Activated naive CD4-positive, alpha-beta T cell treated with anti-CD3 and anti-CD28 coated beads, Interleukin-2, amount 50 U/mL, for 24 hours (primary cell): ENCODE data around the gene RPS6KA1.
A peak's percentile ranks its signal among the peaks of the same experiment; 100 is the strongest.
"Not testable (repeated sequence)": the region's sequence is repeated elsewhere in the genome, so short reads cannot be mapped to it uniquely, and the experiment has no call there.

Experiments used
- H3K27ac Mint-ChIP-seq: one replicate; pipeline ENCODE4 v1.8.0; 2021; ENCODE audit warnings: mild to moderate bottlenecking, mixed read lengths
- H3K27me3 Mint-ChIP-seq: one replicate; pipeline ENCODE4 v1.8.0; 2021; ENCODE audit warnings: mixed read lengths
- H3K36me3 Mint-ChIP-seq: one replicate; pipeline ENCODE4 v1.8.0; 2021; ENCODE audit warnings: mixed read lengths
- H3K4me1 Mint-ChIP-seq: one replicate; pipeline ENCODE4 v1.8.0; 2021; ENCODE audit warnings: mixed read lengths
- H3K4me3 Mint-ChIP-seq: one replicate; pipeline ENCODE4 v1.8.0; 2021; ENCODE audit warnings: mild to moderate bottlenecking, mixed read lengths
- H3K9me3 Mint-ChIP-seq: one replicate; pipeline ENCODE4 v1.8.0; 2021; ENCODE audit warnings: mixed read lengths

Gene RPS6KA1

GRCh38 chr1:26529655-26530409 is at the start of gene RPS6KA1:
TSS of gene RPS6KA1 (plus strand) at chr1:26529761. CDS start at chr1:26529921, 160 bp downstream.
- Mint-ChIP-seq H3K27ac (peak within 1 kb of the TSS; percentile 46), H3K36me3 (no peaks in the 10 kb centered on the region), H3K4me1 (peaks cover 30% of the 10 kb centered on the region), H3K9me3 (no peaks in the 10 kb centered on the region), H3K27me3 (no peaks in the 10 kb centered on the region), H3K4me3 (peak within 1 kb of the TSS; percentile 85)

GRCh38 chr1:26482921-26483320 is 46.6 kb upstream of the RPS6KA1 start:
- Mint-ChIP-seq H3K9me3 (no peaks in the 10 kb centered on the region), H3K4me1 (peaks cover 21% of the 10 kb centered on the region), H3K27ac (peak overlapping the region; percentile 48), H3K4me3 (no peak overlapping the region), H3K27me3 (no peaks in the 10 kb centered on the region), H3K36me3 (peaks cover 2% of the 10 kb centered on the region)

DNA sequence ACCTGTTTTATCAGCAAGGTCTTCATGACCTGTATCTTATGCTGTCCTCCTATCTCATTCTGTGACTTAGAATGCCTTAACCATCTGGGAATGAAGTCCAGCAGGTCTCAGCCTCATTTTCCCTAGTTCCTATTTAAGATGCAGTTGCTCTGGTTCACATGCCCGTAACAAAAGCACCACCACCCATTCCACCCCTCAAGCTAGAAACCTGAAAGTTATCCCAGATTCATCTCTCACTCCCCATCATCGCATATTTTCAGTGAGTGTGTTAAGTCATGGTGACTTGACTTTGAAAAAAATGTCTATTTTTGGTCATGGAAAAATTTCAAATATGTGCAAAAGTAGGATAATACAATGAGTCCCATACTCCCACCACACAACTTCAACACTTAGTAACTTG is 45.6 kb upstream of the RPS6KA1 start:
- H3K27me3 Mint-ChIP-seq, result no peaks in the 10 kb centered on the region
- no peaks in the 10 kb centered on the region for H3K9me3 Mint-ChIP-seq
- H3K4me1 Mint-ChIP-seq, result peaks cover 17% of the 10 kb centered on the region
- H3K36me3 Mint-ChIP-seq, result peaks cover under 1% of the 10 kb centered on the region
- peak overlapping the region; percentile 14 for H3K27ac Mint-ChIP-seq
- no peak overlapping the region for H3K4me3 Mint-ChIP-seq

DNA sequence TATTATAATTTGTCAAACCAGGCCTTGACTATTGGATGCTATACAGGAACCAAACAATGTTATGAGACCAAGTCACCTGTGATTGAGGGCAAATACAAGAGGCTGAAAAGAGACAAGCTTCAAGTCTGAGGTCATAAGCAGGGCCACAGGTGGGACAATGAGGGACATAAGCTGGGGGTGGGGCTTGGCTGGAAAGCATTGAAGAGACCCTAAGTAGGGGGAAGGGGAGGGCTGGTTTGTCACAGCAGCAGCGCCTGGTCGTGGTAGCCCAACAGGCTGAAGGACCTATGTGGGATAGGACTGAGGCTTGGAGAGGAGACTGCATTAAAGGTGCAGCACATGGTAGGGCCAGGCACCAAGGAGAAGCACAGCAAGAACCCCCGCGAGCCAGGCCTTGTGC is 39.4 kb upstream of the RPS6KA1 start:
- no peaks in the 10 kb centered on the region for H3K36me3 Mint-ChIP-seq
- no peaks in the 10 kb centered on the region for H3K27me3 Mint-ChIP-seq
- H3K4me3 Mint-ChIP-seq, result no peak overlapping the region
- H3K4me1 Mint-ChIP-seq, result peaks cover under 1% of the 10 kb centered on the region
- no peak overlapping the region for H3K27ac Mint-ChIP-seq
- no peaks in the 10 kb centered on the region for H3K9me3 Mint-ChIP-seq

- Mint-ChIP-seq H3K4me1 (no peaks in the 10 kb centered on the region), H3K27ac (no peak overlapping the region), H3K27me3 (no peaks in the 10 kb centered on the region), H3K9me3 (no peaks in the 10 kb centered on the region), H3K4me3 (no peak overlapping the region), H3K36me3 (no peaks in the 10 kb centered on the region)
Observed at GRCh38 chr1:26493267-26493666, 36.3 kb upstream of the RPS6KA1 start.

- Mint-ChIP-seq H3K4me3 (no peak overlapping the region), H3K36me3 (no peaks in the 10 kb centered on the region), H3K27me3 (no peaks in the 10 kb centered on the region), H3K27ac (no peak overlapping the region), H3K9me3 (no peaks in the 10 kb centered on the region), H3K4me1 (peaks cover 3% of the 10 kb centered on the region)
Observed at GRCh38 chr1:26493938-26494337, 35.6 kb upstream of the RPS6KA1 start.

DNA sequence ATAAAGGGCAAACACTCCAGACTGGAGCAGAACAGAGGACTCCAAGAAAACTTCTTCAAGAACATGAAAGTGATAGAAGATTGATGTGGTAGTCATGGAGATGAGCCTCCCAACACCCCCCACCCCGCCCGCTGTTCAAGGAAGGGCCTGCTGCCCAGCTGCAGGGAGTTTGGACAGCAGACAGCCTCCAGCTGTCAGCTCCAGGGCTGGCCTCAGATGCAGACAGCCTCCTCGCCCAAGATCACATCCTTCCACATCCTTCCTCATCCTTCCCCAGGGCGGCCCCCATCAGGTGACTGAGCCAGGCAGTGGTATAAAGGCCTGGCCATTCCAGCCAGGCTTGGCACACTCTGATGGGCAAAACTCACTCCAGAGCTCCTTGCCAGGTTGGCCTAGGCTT is 32.7 kb upstream of the RPS6KA1 start:
- Mint-ChIP-seq H3K4me1 (peaks cover 5% of the 10 kb centered on the region), H3K27ac (peak overlapping the region; percentile 55), H3K4me3 (no peak overlapping the region), H3K36me3 (no peaks in the 10 kb centered on the region), H3K9me3 (no peaks in the 10 kb centered on the region), H3K27me3 (no peaks in the 10 kb centered on the region)

- no peaks in the 10 kb centered on the region for H3K27me3 Mint-ChIP-seq
- peak overlapping the region; percentile 45 for H3K4me3 Mint-ChIP-seq
- no peaks in the 10 kb centered on the region for H3K9me3 Mint-ChIP-seq
- peaks cover 5% of the 10 kb centered on the region for H3K4me1 Mint-ChIP-seq
- H3K27ac Mint-ChIP-seq, result peak overlapping the region; percentile 69
- H3K36me3 Mint-ChIP-seq, result no peaks in the 10 kb centered on the region
Observed at GRCh38 chr1:26498894-26499293, 30.7 kb upstream of the RPS6KA1 start.

DNA sequence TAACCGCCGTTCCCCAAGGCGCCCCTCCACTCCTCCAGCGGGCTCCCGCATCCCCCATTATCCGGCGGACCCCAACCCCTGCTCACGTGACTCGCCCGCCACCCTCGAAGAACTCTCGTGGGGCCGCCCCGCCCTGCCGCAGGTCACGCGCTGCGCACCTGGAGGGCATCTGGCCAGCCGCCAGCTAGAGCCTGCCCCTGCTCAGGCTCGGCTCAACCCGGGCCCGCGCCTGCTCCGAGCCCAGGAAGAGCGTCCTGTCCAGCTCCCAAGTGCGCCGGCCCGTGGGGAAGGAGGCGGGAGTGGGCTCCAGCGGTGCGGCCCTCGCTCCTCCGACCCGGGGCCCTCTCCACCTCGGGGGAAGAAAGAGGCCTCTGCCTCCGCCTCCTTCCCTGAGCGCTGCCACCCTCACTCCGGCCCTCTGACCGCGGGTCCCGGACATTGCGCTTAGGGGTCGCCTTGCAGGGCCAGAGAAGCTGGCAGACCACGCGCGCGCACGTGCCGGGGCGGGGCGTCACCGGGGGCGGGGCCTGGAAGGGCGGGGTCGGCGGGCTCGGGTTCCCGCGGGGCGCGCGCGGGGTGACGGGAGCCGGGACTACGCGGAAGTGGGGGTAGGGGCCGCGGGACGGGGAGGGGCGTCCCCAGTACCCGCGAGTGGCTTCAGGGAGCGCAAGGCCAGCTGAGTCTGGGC is 28.9 kb upstream of the RPS6KA1 start:
- H3K9me3 Mint-ChIP-seq, result no peaks in the 10 kb centered on the region
- H3K27me3 Mint-ChIP-seq, result no peaks in the 10 kb centered on the region
- H3K36me3 Mint-ChIP-seq, result no peaks in the 10 kb centered on the region
- peak overlapping the region; percentile 87 for H3K4me3 Mint-ChIP-seq
- peaks cover 5% of the 10 kb centered on the region for H3K4me1 Mint-ChIP-seq
- H3K27ac Mint-ChIP-seq, result peak overlapping the region; percentile 90

GRCh38 chr1:26510711-26511110 is 18.9 kb upstream of the RPS6KA1 start:
- not testable (repeated sequence) for H3K9me3 Mint-ChIP-seq, H3K36me3 Mint-ChIP-seq, H3K4me1 Mint-ChIP-seq, H3K27me3 Mint-ChIP-seq, H3K27ac Mint-ChIP-seq, H3K4me3 Mint-ChIP-seq

GRCh38 chr1:26515836-26516235 is 13.7 kb upstream of the RPS6KA1 start:
- H3K9me3 Mint-ChIP-seq, H3K4me1 Mint-ChIP-seq, H3K27me3 Mint-ChIP-seq, H3K27ac Mint-ChIP-seq, H3K4me3 Mint-ChIP-seq, H3K36me3 Mint-ChIP-seq: not testable (repeated sequence)

GRCh38 chr1:26516987-26517765 is 12.4 kb upstream of the RPS6KA1 start:
- H3K4me3 Mint-ChIP-seq, result no peak overlapping the region
- H3K36me3 Mint-ChIP-seq, result no peaks in the 10 kb centered on the region
- H3K9me3 Mint-ChIP-seq, result no peaks in the 10 kb centered on the region
- no peaks in the 10 kb centered on the region for H3K27me3 Mint-ChIP-seq
- no peaks in the 10 kb centered on the region for H3K4me1 Mint-ChIP-seq
- H3K27ac Mint-ChIP-seq, result no peak overlapping the region

DNA sequence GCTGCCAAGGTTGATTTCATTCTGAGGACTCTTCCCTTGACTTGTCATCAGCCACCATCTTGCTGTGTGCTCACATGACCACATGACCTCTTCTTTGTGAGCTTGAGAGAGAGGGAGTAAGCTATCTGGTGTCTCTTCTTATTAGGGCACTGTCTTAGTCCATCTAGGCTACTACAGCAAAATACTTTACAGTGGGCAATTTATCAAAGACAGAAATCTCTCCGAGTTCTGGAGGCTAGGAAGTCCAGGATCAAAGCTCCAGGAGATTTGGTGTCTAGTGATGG is 11.9 kb upstream of the RPS6KA1 start:
- Mint-ChIP-seq H3K27ac (no peak overlapping the region), H3K27me3 (no peaks in the 10 kb centered on the region), H3K36me3 (no peaks in the 10 kb centered on the region), H3K4me3 (no peak overlapping the region), H3K4me1 (no peaks in the 10 kb centered on the region), H3K9me3 (no peaks in the 10 kb centered on the region)

- Mint-ChIP-seq H3K4me1 (no peaks in the 10 kb centered on the region), H3K9me3 (no peaks in the 10 kb centered on the region), H3K4me3 (no peak overlapping the region), H3K27me3 (no peaks in the 10 kb centered on the region), H3K36me3 (no peaks in the 10 kb centered on the region), H3K27ac (no peak overlapping the region)
Observed at GRCh38 chr1:26518355-26518754, 11.2 kb upstream of the RPS6KA1 start.

DNA sequence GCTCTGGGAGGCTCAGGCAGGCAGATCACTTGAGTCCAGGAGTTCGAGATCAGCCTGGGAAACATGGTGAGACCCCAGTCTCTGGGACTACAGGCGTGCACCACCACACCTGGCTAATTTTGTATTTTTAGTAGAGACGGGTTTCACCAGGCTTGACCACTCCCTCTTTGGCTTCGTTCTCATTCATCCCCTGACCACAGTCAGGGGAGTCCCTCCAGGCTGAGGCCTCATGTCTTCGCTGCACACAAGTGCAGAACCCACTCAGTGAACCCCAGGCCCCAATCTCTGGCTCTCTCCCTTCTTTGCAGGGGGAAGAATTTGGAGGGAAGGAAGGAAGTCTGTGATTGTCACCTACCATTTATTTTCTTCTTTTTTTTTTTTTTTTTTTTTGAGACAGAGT is 9.2 kb upstream of the RPS6KA1 start:
- H3K36me3 Mint-ChIP-seq, result no peaks in the 10 kb centered on the region

DNA sequence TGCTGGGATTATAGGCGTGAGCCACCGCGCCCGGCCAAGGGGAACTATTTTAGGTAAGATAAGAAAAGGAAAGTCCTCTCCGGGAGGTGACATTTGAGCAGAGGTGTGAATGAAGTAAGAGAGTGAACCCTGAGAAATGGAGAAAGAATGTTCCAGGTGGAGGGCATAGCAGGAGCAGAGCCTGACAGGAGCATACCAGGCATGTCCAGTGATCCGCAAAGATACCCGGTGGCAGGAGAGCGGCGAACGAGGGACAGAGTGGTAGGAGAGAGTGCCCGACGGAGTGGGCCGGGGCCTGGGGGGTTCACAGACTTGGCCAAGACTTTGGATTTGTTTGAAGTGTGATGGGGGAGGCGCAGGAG is 7.9 kb upstream of the RPS6KA1 start:
- H3K27me3 Mint-ChIP-seq, result no peaks in the 10 kb centered on the region
- peaks cover 4% of the 10 kb centered on the region for H3K4me1 Mint-ChIP-seq
- no peaks in the 10 kb centered on the region for H3K9me3 Mint-ChIP-seq
- no peaks in the 10 kb centered on the region for H3K36me3 Mint-ChIP-seq
- no peak overlapping the region for H3K27ac Mint-ChIP-seq
- H3K4me3 Mint-ChIP-seq, result no peak overlapping the region

More for the DNA sequence above, 9.2 kb upstream of the RPS6KA1 start:
- Mint-ChIP-seq H3K4me1 (peaks cover 4% of the 10 kb centered on the region), H3K27me3 (no peaks in the 10 kb centered on the region), H3K4me3 (no peak overlapping the region), H3K27ac (no peak overlapping the region), H3K9me3 (no peaks in the 10 kb centered on the region)
